ENCODE measurements around the gene GABRG3. TPM values are rescaled to one million over a fixed set of nuclear protein-coding genes. Genes with fewer than 3 reads are reported as not detected.

GABRG3 gene
- total and polyA plus RNA-seq, 7 donors = not detected

DNA sequence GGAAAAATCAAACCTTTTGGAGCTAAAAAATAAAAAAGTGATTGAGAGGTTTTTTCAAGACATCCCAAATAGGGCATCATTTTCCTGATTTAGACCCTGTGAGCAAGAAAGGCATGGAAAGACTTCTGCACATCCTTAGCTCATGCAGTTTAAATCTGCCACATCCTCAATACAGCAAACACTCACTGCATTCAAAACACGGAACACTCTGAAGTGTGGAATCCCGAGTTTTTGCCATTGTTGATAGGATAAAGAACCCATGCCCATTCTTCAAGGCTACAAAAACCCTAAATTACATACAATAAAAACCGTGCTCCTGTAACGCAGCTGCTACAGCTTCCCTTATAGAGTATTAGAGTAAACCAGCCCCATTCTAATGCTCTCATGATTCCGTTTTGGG, 346.8 kb downstream of the GABRG3 start:
- DNase-seq (no peak), ATAC-seq (no peak)
- no peaks in the 10 kb centered on the region for H3K9me3 ChIP-seq
- H3K27me3 ChIP-seq (ENCODE audit: insufficient read depth in 3 of 3, low read length in 2 of 3) = no peaks in the 10 kb centered on the region
- intact Hi-C loops (cut with DNase I) = no loop called here
- no peak overlapping the region for H3K27ac ChIP-seq
- no peaks in the 10 kb centered on the region for H3K36me3 ChIP-seq (ENCODE audit: insufficient read depth in 1 of 2, low read depth in 1 of 2)
- H3K4me1 ChIP-seq = no peaks in the 10 kb centered on the region
- WGBS, 3 donors = 64 to 70% (median 70%) methylated on average over 5 of the region's 5 CpGs
- no peak overlapping the region for H3K4me3 ChIP-seq
- no peak for TF ChIP-seq CTCF (IDR thresholded peaks at IDR 0.05)

- no peaks in the 10 kb centered on the region for H3K36me3 ChIP-seq (ENCODE audit: insufficient read depth in 1 of 2, low read depth in 1 of 2)
- no peak overlapping the region for H3K27ac ChIP-seq
- H3K27me3 ChIP-seq (ENCODE audit: insufficient read depth in 3 of 3, low read length in 2 of 3) = peaks cover 0 to 3% (median 0%) of the 10 kb centered on the region in 3 donors
- H3K4me3 ChIP-seq = no peak overlapping the region
- 84 to 85% (median 85%) methylated on average over 9 of the region's 9 CpGs for WGBS, 3 donors
- no peaks in the 10 kb centered on the region for H3K4me1 ChIP-seq
- DNase-seq (no peak), ATAC-seq (no peak)
- H3K9me3 ChIP-seq = peaks cover 7% of the 10 kb centered on the region
- TF ChIP-seq CTCF (IDR thresholded peaks at IDR 0.05) = no peak
- intact Hi-C loops (cut with DNase I) = no loop called here
Observed at GRCh38 chr15:27323801-27324200, 352.8 kb downstream of the GABRG3 start.

DNA sequence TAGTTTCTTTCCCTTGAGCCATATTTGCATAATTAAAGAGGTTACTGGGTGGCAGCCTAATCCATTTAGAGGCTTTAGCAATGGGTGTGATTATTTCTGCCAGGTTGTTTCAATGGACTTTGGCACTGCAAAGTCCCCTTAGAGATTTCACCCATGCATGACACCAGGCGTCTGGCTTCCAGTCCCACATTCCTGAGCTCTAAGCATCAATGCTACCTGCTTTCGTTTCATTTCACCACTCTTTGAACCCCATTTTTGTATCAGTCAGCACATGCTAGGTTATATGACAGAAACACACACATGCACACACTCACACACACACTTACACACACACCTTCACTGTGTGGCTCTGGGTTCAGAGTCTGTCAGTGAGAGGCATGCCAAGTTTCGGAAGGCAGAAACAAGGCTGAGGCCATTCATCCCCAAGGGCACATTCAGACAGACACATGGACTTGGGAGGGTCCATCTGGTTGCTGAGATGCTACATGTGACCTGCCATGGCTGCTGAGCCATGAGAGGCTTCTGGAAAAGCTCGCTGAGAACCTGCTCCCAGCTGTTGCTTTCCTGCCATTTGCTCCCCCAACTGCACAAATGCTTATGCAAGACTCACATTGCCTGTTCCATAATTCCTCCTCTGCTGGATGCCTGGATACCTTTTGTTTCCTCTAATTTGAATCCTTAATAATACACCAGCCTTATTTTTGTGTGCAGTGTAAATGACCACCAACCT, 354.1 kb downstream of the GABRG3 start:
- Histone ChIP-seq H3K27me3 (ENCODE audit: insufficient read depth in 3 of 3, low read length in 2 of 3) (peaks cover 0 to 3% (median 0%) of the 10 kb centered on the region in 3 donors), H3K36me3 (ENCODE audit: insufficient read depth in 1 of 2, low read depth in 1 of 2) (no peaks in the 10 kb centered on the region), H3K9me3 (peaks cover 7% of the 10 kb centered on the region), H3K27ac (no peak overlapping the region), H3K4me1 (no peaks in the 10 kb centered on the region), H3K4me3 (no peak overlapping the region)
- 57 to 64% (median 64%) methylated on average over 4 of the region's 4 CpGs for WGBS, 3 donors
- ATAC-seq (no peak), DNase-seq (no peak)
- intact Hi-C loops (cut with DNase I) = no loop called here
- no peak for TF ChIP-seq CTCF (IDR thresholded peaks at IDR 0.05)

- Histone ChIP-seq H3K36me3 (ENCODE audit: insufficient read depth in 1 of 2, low read depth in 1 of 2) (no peaks in the 10 kb centered on the region), H3K27me3 (ENCODE audit: insufficient read depth in 3 of 3, low read length in 2 of 3) (peaks cover 0 to 3% (median 0%) of the 10 kb centered on the region in 3 donors), H3K9me3 (peaks cover 7% of the 10 kb centered on the region), H3K4me1 (no peaks in the 10 kb centered on the region), H3K27ac (no peak overlapping the region), H3K4me3 (no peak overlapping the region)
- ATAC-seq (no peak), DNase-seq (no peak)
- 58 to 65% (median 64%) methylated on average over 8 of the region's 8 CpGs for WGBS, 3 donors
- TF ChIP-seq CTCF (IDR thresholded peaks at IDR 0.05) = no peak
- intact Hi-C loops (cut with DNase I) = no loop called here
Observed at GRCh38 chr15:27327467-27328025, 356.6 kb downstream of the GABRG3 start.

All from psoas muscle (tissue), 8 donors.